Nephron (organoid): ENCODE data around the gene PSD.
A peak's percentile ranks its signal among the peaks of the same experiment; 100 is the strongest.

Source experiments
- H3K27ac Mint-ChIP-seq, 3 experiments: 2 replicates each; pipeline ENCODE4 v1.8.0; 2020; ENCODE audit warnings: mixed read lengths in 3 of 3, mild to moderate bottlenecking in 2 of 3, moderate library complexity in 1 of 3
- H3K27me3 Mint-ChIP-seq: 2 replicates; pipeline ENCODE4 v1.8.0; 2021; ENCODE audit warnings: low read depth, mild to moderate bottlenecking, moderate library complexity, mixed read lengths
- H3K36me3 Mint-ChIP-seq: 2 replicates; pipeline ENCODE4 v1.8.0; 2020; ENCODE audit warnings: low read depth, mixed read lengths
- H3K4me1 Mint-ChIP-seq: 2 replicates; pipeline ENCODE4 v1.8.0; 2020; ENCODE audit warnings: mixed read lengths
- H3K4me3 Mint-ChIP-seq, 3 experiments: 2 replicates each; pipeline ENCODE4 v1.8.0; 2020; ENCODE audit warnings: mild to moderate bottlenecking in 3 of 3, mixed read lengths in 3 of 3, moderate library complexity in 2 of 3
- H3K9me3 Mint-ChIP-seq: 2 replicates; pipeline ENCODE4 v1.8.0; 2020; ENCODE audit warnings: mixed read lengths
- TF ChIP-seq, protein P1 (sequence below), 3 experiments: fragments of 200-600 bp; sonication (generic); IDR thresholded peaks; one replicate each; pipeline ENCODE4 v1.5.0; 2021; ENCODE audit warnings: antibody characterized with exemption in 3 of 3; ENCODE audit not compliant: unreplicated experiment in 3 of 3

The PSD gene

GRCh38 chr10:102423372-102423968 is 4.9 kb upstream of the PSD start:
- Mint-ChIP-seq H3K9me3 (no peaks in the 10 kb centered on the region), H3K4me3 (peak overlapping the region; percentile 62 to 76 (median 67)), H3K36me3 (peaks cover 6% of the 10 kb centered on the region), H3K27me3 (peaks cover 13% of the 10 kb centered on the region), H3K27ac (no peak overlapping the region), H3K4me1 (peaks cover 13% of the 10 kb centered on the region)
- TF ChIP-seq, protein P1, sequence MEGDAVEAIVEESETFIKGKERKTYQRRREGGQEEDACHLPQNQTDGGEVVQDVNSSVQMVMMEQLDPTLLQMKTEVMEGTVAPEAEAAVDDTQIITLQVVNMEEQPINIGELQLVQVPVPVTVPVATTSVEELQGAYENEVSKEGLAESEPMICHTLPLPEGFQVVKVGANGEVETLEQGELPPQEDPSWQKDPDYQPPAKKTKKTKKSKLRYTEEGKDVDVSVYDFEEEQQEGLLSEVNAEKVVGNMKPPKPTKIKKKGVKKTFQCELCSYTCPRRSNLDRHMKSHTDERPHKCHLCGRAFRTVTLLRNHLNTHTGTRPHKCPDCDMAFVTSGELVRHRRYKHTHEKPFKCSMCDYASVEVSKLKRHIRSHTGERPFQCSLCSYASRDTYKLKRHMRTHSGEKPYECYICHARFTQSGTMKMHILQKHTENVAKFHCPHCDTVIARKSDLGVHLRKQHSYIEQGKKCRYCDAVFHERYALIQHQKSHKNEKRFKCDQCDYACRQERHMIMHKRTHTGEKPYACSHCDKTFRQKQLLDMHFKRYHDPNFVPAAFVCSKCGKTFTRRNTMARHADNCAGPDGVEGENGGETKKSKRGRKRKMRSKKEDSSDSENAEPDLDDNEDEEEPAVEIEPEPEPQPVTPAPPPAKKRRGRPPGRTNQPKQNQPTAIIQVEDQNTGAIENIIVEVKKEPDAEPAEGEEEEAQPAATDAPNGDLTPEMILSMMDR (IDR thresholded peaks at IDR 0.05; ENCODE audit: unreplicated experiment in 3 of 3), result no peak

- TF ChIP-seq, protein P1 (IDR thresholded peaks at IDR 0.05; ENCODE audit: unreplicated experiment in 3 of 3), result peak; percentile 70 to 75 (median 73)
- peaks cover 21% of the 10 kb centered on the region for H3K27me3 Mint-ChIP-seq
- no peak overlapping the region for H3K27ac Mint-ChIP-seq
- H3K9me3 Mint-ChIP-seq, result no peaks in the 10 kb centered on the region
- H3K4me1 Mint-ChIP-seq, result peaks cover 13% of the 10 kb centered on the region
- H3K4me3 Mint-ChIP-seq, result peak overlapping the region; percentile 81 to 95 (median 83)
- peaks cover 6% of the 10 kb centered on the region for H3K36me3 Mint-ChIP-seq
Measured at GRCh38 chr10:102422545-102423129, 4.1 kb upstream of the PSD start.

- Mint-ChIP-seq H3K4me3 (peak overlapping the region; percentile 92 to 95 (median 95)), H3K4me1 (peaks cover 13% of the 10 kb centered on the region), H3K27me3 (peaks cover 28% of the 10 kb centered on the region), H3K27ac (peak overlapping the region in 1 of 3 experiments; percentile 14), H3K36me3 (peaks cover 6% of the 10 kb centered on the region), H3K9me3 (no peaks in the 10 kb centered on the region)
- TF ChIP-seq, protein P1 (IDR thresholded peaks at IDR 0.05; ENCODE audit: unreplicated experiment in 3 of 3), result no peak
Measured at GRCh38 chr10:102421757-102422512, 3.4 kb upstream of the PSD start.

- no peaks in the 10 kb centered on the region for H3K9me3 Mint-ChIP-seq
- peaks cover 13% of the 10 kb centered on the region for H3K4me1 Mint-ChIP-seq
- peaks cover 6% of the 10 kb centered on the region for H3K36me3 Mint-ChIP-seq
- H3K4me3 Mint-ChIP-seq, result peak overlapping the region; percentile 92 to 95 (median 95)
- TF ChIP-seq, protein P1 (IDR thresholded peaks at IDR 0.05; ENCODE audit: unreplicated experiment in 3 of 3), result no peak
- no peak overlapping the region for H3K27ac Mint-ChIP-seq
- peaks cover 28% of the 10 kb centered on the region for H3K27me3 Mint-ChIP-seq
Measured at GRCh38 chr10:102421507-102421756, 2.8 kb upstream of the PSD start.

DNA sequence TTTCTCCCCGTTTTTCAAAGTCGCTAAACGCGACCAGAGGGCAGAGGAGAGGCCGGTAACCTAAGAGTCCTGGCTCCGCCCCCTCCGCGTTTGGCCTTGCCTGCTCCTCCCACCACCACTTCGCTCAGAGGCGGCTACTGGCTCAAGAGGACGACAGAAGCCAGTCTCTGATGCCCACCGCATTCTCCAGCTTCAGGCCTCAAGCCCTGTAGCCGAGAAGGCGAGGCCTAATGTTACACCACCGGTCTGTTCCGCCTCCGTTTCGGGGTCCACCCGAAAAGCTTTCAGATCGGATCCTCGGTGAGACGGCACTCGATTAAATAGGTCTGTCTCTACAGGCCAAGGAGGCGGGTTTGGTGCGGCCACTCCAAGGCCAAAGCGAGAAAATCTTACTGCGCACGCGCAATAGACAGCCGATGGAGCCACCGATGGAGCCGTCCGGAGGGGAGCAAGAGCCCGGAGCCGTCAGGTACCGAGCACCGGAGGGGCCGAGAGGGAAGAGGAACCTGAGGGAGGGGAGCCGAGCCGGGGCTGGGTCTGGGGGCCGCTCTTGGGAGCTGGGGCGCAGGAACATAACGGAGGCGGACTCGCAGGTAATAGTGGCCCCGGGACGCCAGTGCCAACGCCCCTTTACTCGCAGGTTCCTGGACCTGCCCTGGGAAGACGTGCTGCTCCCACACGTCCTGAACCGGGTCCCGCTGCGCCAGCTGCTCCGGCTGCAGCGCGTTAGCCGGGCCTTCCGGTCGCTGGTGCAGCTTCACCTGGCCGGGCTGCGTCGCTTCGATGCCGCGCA is 2.3 kb upstream of the PSD start, which contains the start of gene FBXL15:
FBXL15 (plus strand) TSS at position 123 of the 793 bp plus-strand sequence; CDS start at position 417, 294 bp downstream.
- Mint-ChIP-seq H3K4me3 (peak within 1 kb of the TSS; percentile 92 to 95 (median 95)), H3K4me1 (peaks cover 13% of the 10 kb centered on the region), H3K36me3 (peaks cover 3% of the 10 kb centered on the region), H3K27me3 (peaks cover 32% of the 10 kb centered on the region), H3K27ac (peak within 1 kb of the TSS; percentile 90 to 98 (median 97)), H3K9me3 (no peaks in the 10 kb centered on the region)
- TF ChIP-seq, protein P1 (IDR thresholded peaks at IDR 0.05; ENCODE audit: unreplicated experiment in 3 of 3), result no peak
